GM12878 (cell line): ENCODE data around the gene FAM234B.

Source experiments
- BCL3 ChIP-seq: IDR thresholded peaks from 2 replicates; pipeline ENCODE4 v1.6.1; 2011; ENCODE audit warnings: borderline replicate concordance, low read depth, mild to moderate bottlenecking, moderate library complexity, low read length; ENCODE audit not compliant: insufficient read depth, poor library complexity, severe bottlenecking
- BHLHE40 ChIP-seq, 2 experiments: fragments of 450-650 bp in 1 of 2; IDR thresholded peaks; 2 replicates each; pipeline ENCODE4 v1.6.1; 2011 to 2017; ENCODE audit warnings: low read depth in 2 of 2, borderline replicate concordance in 1 of 2, improper control_type of control experiment in 1 of 2, low read length in 1 of 2, mild to moderate bottlenecking in 1 of 2
- CBX5 ChIP-seq: sonication (generic); IDR thresholded peaks from 2 replicates; pipeline ENCODE4 v1.6.1; 2016; ENCODE audit warnings: low read depth, moderate library complexity, mild to moderate bottlenecking, inconsistent platforms
- CREM ChIP-seq: IDR thresholded peaks from 2 replicates; pipeline ENCODE4 v1.6.1; 2014; ENCODE audit warnings: antibody characterized with exemption, low read depth
- CTCF ChIP-seq, 3 experiments: IDR thresholded peaks in 2 of 3; conservative IDR thresholded peaks in 1 of 3; 2 replicates each; pipeline ENCODE4 v1.5.1; 2011; ENCODE audit warnings: low read depth in 3 of 3, low read length in 3 of 3, mild to moderate bottlenecking in 3 of 3, control low read depth in 2 of 3, moderate library complexity in 2 of 3, inconsistent platforms in 1 of 3, mixed read lengths in 1 of 3; ENCODE audit not compliant: control insufficient read depth in 2 of 3, insufficient read depth in 1 of 3; ENCODE audit errors: extremely low read depth in 1 of 3
- ETV6 ChIP-seq, 2 experiments: fragments of 450-650 bp in 1 of 2; IDR thresholded peaks in 1 of 2; conservative IDR thresholded peaks in 1 of 2; 2 replicates each; pipeline ENCODE4 v1.6.1; 2014; ENCODE audit warnings: antibody characterized with exemption in 1 of 2, borderline replicate concordance in 1 of 2, low read depth in 1 of 2, mild to moderate bottlenecking in 1 of 2, moderate library complexity in 1 of 2
- EZH2 ChIP-seq: IDR thresholded peaks from 2 replicates; pipeline ENCODE4 v1.6.1; 2012; ENCODE audit warnings: low read depth, mild to moderate bottlenecking, control low read depth, inconsistent platforms, low read length, borderline replicate concordance; ENCODE audit not compliant: control insufficient read depth
- GABPA ChIP-seq: IDR thresholded peaks from 2 replicates; pipeline ENCODE4 v1.6.1; 2014; ENCODE audit warnings: antibody characterized with exemption, low read depth, mild to moderate bottlenecking, inconsistent platforms
- JUND ChIP-seq: IDR thresholded peaks from 2 replicates; pipeline ENCODE4 v1.6.1; 2012; ENCODE audit warnings: low read depth, mild to moderate bottlenecking, low read length, improper control_type of control experiment, moderate library complexity
- MAX ChIP-seq: IDR thresholded peaks from 2 replicates; pipeline ENCODE4 v1.6.1; 2012; ENCODE audit warnings: low read depth, low read length, improper control_type of control experiment
- PAX5 ChIP-seq: IDR thresholded peaks from 2 replicates; pipeline ENCODE4 v1.6.1; 2011; ENCODE audit warnings: low read depth, low read length, borderline replicate concordance
- TAF1 ChIP-seq: IDR thresholded peaks from 2 replicates; pipeline ENCODE4 v1.6.1; 2011; ENCODE audit warnings: mild to moderate bottlenecking, low read depth, low read length, borderline replicate concordance
- ZZZ3 ChIP-seq: IDR thresholded peaks from 2 replicates; pipeline ENCODE4 v1.6.1; 2011; ENCODE audit warnings: low read depth; ENCODE audit not compliant: control insufficient read depth, insufficient read length

GRCh38 chr12:13101821-13102375 lies 57.7 kb downstream of the FAM234B start:
- TF ChIP-seq ETV6 (conservative IDR thresholded peaks at IDR 0.05 in 1 of 2, IDR thresholded peaks at IDR 0.05 in 1 of 2; ENCODE audit: borderline replicate concordance in 1 of 2, low read depth in 1 of 2) = no peak
- TF ChIP-seq CTCF (IDR thresholded peaks at IDR 0.05 in 2 of 3, conservative IDR thresholded peaks at IDR 0.05 in 1 of 3; ENCODE audit: control insufficient read depth in 2 of 3, extremely low read depth in 1 of 3, insufficient read depth in 1 of 3, low read depth in 3 of 3, low read length in 3 of 3) = no peak
- no peak for TF ChIP-seq BCL3
- TF ChIP-seq PAX5 = no peak
- TF ChIP-seq TAF1 = no peak
- TF ChIP-seq MAX = no peak
- TF ChIP-seq GABPA = no peak
- no peak for TF ChIP-seq CBX5
- no peak for TF ChIP-seq EZH2
- no peak for TF ChIP-seq ZZZ3
- TF ChIP-seq BHLHE40 (IDR thresholded peaks at IDR 0.05; ENCODE audit: borderline replicate concordance in 1 of 2, low read depth in 2 of 2, low read length in 1 of 2) = no peak
- no peak for TF ChIP-seq JUND
- no peak for TF ChIP-seq CREM
